Suprapubic skin (tissue), 3 donors: Measurements from ENCODE around the gene ASIC2.

Source experiments
- CTCF ChIP-seq, 2 donors: fragments of 200-600 bp in 1 of 2; fragments of 450-650 bp in 1 of 2; sonication (generic) in 1 of 2; IDR thresholded peaks; one replicate each; pipeline ENCODE4 v1.5.1; 2016 to 2019; ENCODE audit warnings: antibody characterized with exemption in 2 of 2, mild to moderate bottlenecking in 1 of 2, moderate library complexity in 1 of 2
- POLR2AphosphoS5 ChIP-seq, 3 donors: sonication (generic); formaldehyde crosslinking; IDR thresholded peaks; one replicate each; pipeline ENCODE4 v1.6.1; 2017; ENCODE audit warnings: antibody characterized with exemption in 3 of 3

- TF ChIP-seq CTCF (IDR thresholded peaks at IDR 0.05) (no peak), POLR2AphosphoS5 (IDR thresholded peaks at IDR 0.05) (no peak)
Observed at GRCh38 chr17:32971171-32971570, 321.9 kb downstream of the ASIC2 start.
